Thymus (tissue), 11 donors: ENCODE data around the gene FTO. TPM values are rescaled to one million over a fixed set of nuclear protein-coding genes. Genes with fewer than 3 reads are reported as not detected.

Source experiments
- DNase-seq, 9 donors: peaks; one replicate each; pipeline ENCODE4 v3.0.0-alpha.2; 2013; ENCODE audit warnings: low spot score in 9 of 9, low read depth in 6 of 9, missing footprints in 1 of 9
- H3K27ac ChIP-seq, 2 donors: one replicate each; pipeline ENCODE4 v1.5.1; 2013; ENCODE audit warnings: control low read depth in 1 of 2, low read depth in 1 of 2, low read length in 1 of 2, mild to moderate bottlenecking in 1 of 2, moderate library complexity in 1 of 2
- H3K27me3 ChIP-seq, 2 donors: one replicate each; pipeline ENCODE4 v1.5.1; 2013; ENCODE audit warnings: low read length in 1 of 2; ENCODE audit not compliant: control insufficient read depth in 2 of 2, insufficient read depth in 1 of 2
- H3K36me3 ChIP-seq, 2 donors: one replicate each; pipeline ENCODE4 v1.5.1; 2013; ENCODE audit warnings: low read length in 1 of 2, mild to moderate bottlenecking in 1 of 2, moderate library complexity in 1 of 2; ENCODE audit not compliant: control insufficient read depth in 2 of 2, insufficient read depth in 2 of 2
- H3K4me1 ChIP-seq, 2 donors: one replicate each; pipeline ENCODE4 v1.5.1; 2013; ENCODE audit warnings: low read length in 2 of 2; ENCODE audit not compliant: control insufficient read depth in 2 of 2, insufficient read depth in 2 of 2
- H3K4me3 ChIP-seq, 2 donors: one replicate each; pipeline ENCODE4 v1.5.1; 2013; ENCODE audit warnings: low read length in 2 of 2, control low read depth in 1 of 2, mild to moderate bottlenecking in 1 of 2
- H3K9me3 ChIP-seq, 2 donors: one replicate each; pipeline ENCODE4 v1.5.1; 2013; ENCODE audit warnings: low read length in 1 of 2, mild to moderate bottlenecking in 1 of 2; ENCODE audit not compliant: control insufficient read depth in 2 of 2, insufficient read depth in 1 of 2
- WGBS: extraction: QIAGEN DNeasy Blood & Tissue Kit; methylation state at CpG from one replicate; pipeline ENCODE4 v1.1.7; 2013; 5-methylcytosine and 5-hydroxymethylcytosine counted together
- polyA plus RNA-seq: library from polyadenylated mRNA; stranded (reverse); fragments of 200-250 nt; gene quantifications from one replicate; pipeline ENCODE4 v1.2.3, GENCODE V29; 2013
- total RNA-seq: library from RNA; stranded (reverse); fragments of 120-200 nt; gene quantifications from one replicate; pipeline ENCODE4 v1.2.4, GENCODE V29; 2013
- donor health status: healthy.

Gene FTO
- total and polyA plus RNA-seq, 2 donors, result 13.7 to 34.5 TPM

DNA sequence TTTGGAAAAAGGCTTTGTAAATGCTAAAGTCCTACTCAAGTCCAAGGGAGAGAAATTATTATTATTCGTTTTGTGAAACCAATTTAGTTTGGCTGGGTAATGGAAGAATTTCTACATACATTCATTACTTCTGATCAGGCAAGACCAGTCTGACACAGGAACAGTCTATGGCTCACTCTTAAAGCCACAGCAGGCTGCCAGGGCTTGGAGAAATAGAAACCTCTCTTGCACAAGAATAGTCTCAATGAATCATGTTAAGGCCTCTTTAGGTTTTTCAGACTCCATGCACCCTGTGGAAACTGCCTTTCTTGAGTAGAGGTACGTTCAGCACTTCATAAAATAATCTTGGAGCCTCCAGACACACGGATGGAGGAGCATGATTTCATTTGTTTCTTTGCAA lies 414.9 kb downstream of the FTO start:
- 96% methylated on average over 3 of the region's 3 CpGs for WGBS
- no peaks in the 10 kb centered on the region for H3K36me3 ChIP-seq
- no peaks in the 10 kb centered on the region for H3K27me3 ChIP-seq
- no peak overlapping the region for H3K27ac ChIP-seq
- H3K9me3 ChIP-seq, result no peaks in the 10 kb centered on the region
- no peaks in the 10 kb centered on the region for H3K4me1 ChIP-seq
- DNase-seq, result no peak
- no peak overlapping the region for H3K4me3 ChIP-seq

DNA sequence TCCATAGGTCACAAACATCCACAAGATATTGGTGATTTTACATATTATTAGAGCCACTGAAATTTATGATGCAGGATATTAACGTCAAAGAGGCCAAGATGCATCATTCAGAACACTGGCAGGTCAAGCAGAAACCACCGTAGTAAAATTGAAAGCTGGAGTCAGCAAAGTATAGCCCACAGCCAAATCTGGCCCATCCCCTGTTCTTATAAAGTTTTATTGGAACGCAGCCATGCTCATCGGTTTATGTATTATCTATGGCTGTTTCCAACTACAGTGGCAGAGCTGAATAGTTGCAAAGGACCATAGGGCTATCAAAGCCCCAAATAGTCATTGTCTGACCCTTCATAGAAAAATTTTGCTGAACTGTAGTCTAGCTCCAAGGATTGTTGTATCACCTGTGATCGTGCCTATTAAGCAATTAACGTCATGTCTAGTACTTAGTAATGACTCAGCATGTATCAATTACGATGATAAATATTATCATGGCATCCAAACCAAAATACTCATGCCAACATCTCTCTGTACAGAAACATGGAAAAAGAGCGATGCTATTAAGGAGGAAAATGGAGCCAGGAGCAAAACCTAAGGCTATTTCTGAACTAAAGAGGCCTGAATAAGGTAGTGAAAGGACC lies 417.0 kb downstream of the FTO start:
- H3K4me1 ChIP-seq, result peaks cover 0 to 3% of the 10 kb centered on the region in 2 donors
- H3K9me3 ChIP-seq, result no peaks in the 10 kb centered on the region
- H3K27ac ChIP-seq, result no peak overlapping the region
- no peaks in the 10 kb centered on the region for H3K36me3 ChIP-seq
- H3K27me3 ChIP-seq, result no peaks in the 10 kb centered on the region
- no peak for DNase-seq
- WGBS, result 96% methylated on average over 8 of the region's 8 CpGs
- H3K4me3 ChIP-seq, result no peak overlapping the region

DNA sequence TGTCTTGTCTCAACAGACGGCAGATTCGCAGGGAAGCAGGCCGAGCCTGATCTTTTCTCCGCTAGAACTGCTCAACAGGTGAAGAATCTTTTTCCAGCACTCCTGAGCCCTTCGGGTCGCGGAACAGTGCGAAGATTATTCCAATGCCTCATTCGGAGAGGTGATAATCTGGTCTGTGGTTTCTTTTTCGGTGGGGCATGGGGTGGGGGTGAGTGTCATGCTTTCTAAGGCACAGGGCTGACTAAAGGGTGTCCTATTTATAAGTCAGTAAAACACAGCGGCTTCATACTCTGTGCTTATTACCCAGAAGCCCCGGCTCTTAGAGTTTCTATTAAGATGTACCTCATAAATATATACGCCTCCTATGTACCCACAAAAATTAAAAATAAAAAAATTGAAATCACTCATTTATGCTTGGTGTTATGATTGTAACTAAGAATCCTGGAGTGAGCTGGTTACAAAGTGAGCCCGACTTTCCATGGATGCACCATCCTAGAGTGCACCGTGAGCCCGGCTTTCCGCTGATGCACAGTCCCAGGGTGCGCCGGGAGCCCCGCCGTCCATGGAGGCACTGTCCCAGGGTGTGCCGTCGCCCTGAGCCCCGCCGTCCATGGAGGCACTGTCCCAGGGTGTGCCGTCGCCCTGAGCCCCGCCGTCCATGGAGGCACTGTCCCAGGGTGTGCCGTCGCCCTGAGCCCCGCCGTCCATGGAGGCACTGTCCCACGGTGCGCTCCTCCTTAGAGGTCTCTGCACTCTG lies 417.8 kb downstream of the FTO start:
- H3K4me1 ChIP-seq, result peaks cover 0 to 7% of the 10 kb centered on the region in 2 donors
- H3K4me3 ChIP-seq, result no peak overlapping the region
- no peaks in the 10 kb centered on the region for H3K27me3 ChIP-seq
- 98% methylated on average over 33 of the region's 35 CpGs for WGBS
- H3K9me3 ChIP-seq, result no peaks in the 10 kb centered on the region
- no peak for DNase-seq
- no peaks in the 10 kb centered on the region for H3K36me3 ChIP-seq
- no peak overlapping the region for H3K27ac ChIP-seq

DNA sequence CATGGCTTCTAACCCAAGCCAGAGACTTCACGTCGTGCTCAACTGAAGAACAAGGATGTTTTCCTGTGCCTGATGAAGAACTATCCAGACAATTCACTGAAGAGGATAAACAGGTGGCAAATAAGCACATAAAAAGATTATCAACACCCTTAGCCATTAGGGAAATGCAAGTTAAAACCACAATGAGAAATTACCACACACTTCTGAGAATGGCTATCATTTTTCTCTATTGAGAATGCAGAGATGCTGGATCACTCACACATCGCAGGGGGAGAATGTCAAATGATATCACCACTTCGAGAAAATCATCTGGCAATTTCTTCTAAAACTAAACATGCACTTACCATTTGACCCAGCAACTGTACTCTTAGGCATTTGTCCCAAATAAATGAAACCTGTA lies 419.8 kb downstream of the FTO start:
- H3K27ac ChIP-seq, result no peak overlapping the region
- H3K4me3 ChIP-seq, result no peak overlapping the region
- no peaks in the 10 kb centered on the region for H3K9me3 ChIP-seq
- peaks cover 0 to 11% of the 10 kb centered on the region in 2 donors for H3K4me1 ChIP-seq
- no peaks in the 10 kb centered on the region for H3K27me3 ChIP-seq
- H3K36me3 ChIP-seq, result no peaks in the 10 kb centered on the region
- DNase-seq, result no peak
- WGBS, result 63% methylated on average over 4 of the region's 4 CpGs

DNA sequence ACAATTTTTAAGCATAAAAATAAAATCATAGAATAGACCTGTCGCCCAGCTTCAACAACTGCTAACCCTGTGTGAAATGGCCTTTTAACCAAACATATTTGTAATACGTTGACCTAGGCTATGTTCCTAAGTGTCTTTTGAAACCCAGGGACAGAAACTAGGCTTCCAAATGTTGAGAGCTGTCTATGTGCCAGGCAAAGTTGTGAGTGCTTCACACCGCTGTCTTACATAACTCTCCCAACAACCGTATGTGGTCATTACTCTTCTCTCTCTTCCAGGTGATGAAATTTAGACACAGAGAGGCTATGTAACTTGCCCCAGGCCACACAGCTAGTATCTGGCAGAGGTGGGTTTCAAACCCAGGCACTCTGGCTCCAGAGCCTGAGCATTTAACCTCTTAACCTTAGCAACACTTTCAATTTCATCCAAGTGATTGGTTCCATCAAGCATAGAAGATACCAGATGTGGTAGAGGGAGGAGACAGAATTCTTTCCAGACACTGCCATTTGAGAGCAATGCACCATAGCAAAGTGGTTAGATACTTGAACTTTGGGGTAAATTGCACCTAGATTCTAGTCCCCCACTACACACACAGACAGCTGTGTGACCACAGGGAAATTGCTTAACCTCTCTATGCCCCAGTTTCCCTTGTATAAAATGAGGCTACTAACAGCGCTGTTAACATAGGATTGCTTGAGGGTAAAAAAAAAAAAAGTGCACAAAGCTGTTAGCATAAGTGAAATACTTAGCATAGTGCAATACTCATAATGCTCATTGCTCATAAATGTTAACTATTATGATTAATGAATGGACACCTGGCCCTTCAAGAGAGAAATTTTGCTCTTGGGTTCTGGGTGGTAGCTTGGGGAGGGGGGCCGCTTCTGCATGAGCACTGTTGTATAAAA lies 422.0 kb downstream of the FTO start:
- Histone ChIP-seq H3K4me3 (no peak overlapping the region), H3K36me3 (no peaks in the 10 kb centered on the region), H3K9me3 (no peaks in the 10 kb centered on the region), H3K27ac (peak overlapping the region in 1 of 2 donors; percentile 53), H3K27me3 (no peaks in the 10 kb centered on the region), H3K4me1 (peaks cover 0 to 11% of the 10 kb centered on the region in 2 donors)
- WGBS, result 95% methylated on average over 6 of the region's 6 CpGs
- DNase-seq, result peak in 5 of 9 donors; percentile 23 to 53 (median 35)

DNA sequence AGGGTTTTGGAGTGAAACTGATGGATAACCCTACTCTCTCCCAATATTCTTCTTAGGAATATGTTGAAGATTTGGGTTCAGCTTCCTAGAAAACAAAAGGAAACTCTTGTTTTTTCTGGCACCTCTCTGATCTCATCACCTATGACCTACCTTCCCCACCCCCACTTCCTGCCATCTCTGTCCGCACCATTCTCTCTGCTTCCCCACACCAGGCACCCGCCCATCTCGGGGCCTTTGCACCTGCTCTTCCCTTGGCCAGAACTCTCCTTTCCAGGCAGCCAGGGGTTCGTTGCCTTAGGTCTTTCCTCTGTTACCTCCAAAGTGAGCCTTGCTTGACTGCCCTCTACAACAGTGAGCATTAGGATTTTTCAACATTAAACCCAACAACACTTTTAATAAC lies 423.0 kb downstream of the FTO start:
- peak in 4 of 9 donors; percentile 21 to 37 (median 26) for DNase-seq
- Histone ChIP-seq H3K4me3 (no peak overlapping the region), H3K36me3 (no peaks in the 10 kb centered on the region), H3K27ac (peak overlapping the region in 1 of 2 donors; percentile 53), H3K9me3 (no peaks in the 10 kb centered on the region), H3K4me1 (peaks cover 0 to 11% of the 10 kb centered on the region in 2 donors), H3K27me3 (no peaks in the 10 kb centered on the region)
- 62% methylated on average over 4 of the region's 4 CpGs for WGBS

DNA sequence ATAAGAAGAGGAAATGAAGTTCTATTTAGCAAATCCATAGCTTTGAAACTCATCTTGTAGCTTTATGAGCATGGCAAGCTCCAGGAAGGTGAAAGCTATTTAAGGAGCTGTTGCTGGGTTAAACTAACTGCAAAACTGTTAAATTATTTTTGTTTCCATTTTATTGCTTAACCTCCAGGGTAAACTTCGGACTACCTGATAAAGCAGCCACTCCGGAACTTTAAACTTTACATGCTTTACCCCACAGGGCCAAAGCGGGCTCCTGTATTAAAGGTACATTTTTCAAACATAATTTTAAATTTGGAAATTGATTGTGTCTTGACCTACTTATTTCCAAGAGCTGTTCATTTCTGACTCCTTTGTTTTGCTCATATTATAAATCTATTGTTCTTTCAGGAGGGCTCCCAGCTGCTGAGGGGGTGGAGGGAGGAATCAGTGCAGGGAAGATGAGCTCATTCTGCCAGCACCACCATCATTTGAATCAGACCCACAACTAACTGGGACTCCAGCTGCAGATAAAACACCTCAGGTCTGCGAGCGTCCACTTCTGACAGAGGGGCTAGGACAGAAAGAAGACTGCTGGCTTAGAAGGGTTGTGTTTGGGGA lies 424.8 kb downstream of the FTO start:
- no peak for DNase-seq
- H3K27me3 ChIP-seq, result no peaks in the 10 kb centered on the region
- H3K27ac ChIP-seq, result no peak overlapping the region
- H3K9me3 ChIP-seq, result no peaks in the 10 kb centered on the region
- WGBS, result 96% methylated on average over 5 of the region's 5 CpGs
- no peak overlapping the region for H3K4me3 ChIP-seq
- peaks cover 0 to 11% of the 10 kb centered on the region in 2 donors for H3K4me1 ChIP-seq
- H3K36me3 ChIP-seq, result no peaks in the 10 kb centered on the region

DNA sequence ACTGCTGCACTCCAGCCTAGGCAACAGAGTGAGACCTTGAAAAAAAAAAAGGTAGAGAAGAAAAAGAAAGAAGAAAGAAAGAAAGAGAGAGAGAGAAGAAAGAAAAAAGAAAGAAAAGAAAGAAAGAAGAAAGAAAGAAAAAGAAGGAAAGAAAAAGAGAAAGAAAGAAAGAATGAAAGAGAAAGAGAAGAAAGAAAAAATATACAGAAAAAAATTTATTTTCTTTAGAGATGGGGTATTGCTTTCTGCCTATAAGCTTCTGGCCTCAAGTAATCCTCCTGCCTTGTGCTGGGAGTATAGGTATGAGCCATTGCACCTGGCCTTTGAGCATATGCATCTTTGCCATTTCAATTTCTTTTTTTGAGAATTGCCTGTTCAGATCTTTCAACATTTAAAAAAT lies 425.9 kb downstream of the FTO start:
- H3K9me3 ChIP-seq, result no peaks in the 10 kb centered on the region

More for the DNA sequence above, 425.9 kb downstream of the FTO start:
- Histone ChIP-seq H3K27me3 (no peaks in the 10 kb centered on the region), H3K27ac (no peak overlapping the region), H3K36me3 (no peaks in the 10 kb centered on the region), H3K4me3 (no peak overlapping the region), H3K4me1 (peaks cover 0 to 11% of the 10 kb centered on the region in 2 donors)
- DNase-seq, result no peak
